Uterus (tissue), 4 donors: Measurements from ENCODE around the gene NTRK3. TPM values are rescaled to one million over a fixed set of nuclear protein-coding genes. Genes with fewer than 3 reads are reported as not detected.

Experiments
- DNase-seq, 2 donors: peaks; one replicate each; pipeline ENCODE4 v3.0.0-alpha.2; 2019 to 2020
- H3K27ac ChIP-seq, 2 donors: fragments of 200-600 bp; sonication (generic); 1 replicate in 1 of 2; 2 replicates in 1 of 2; pipeline ENCODE4 v1.5.1; 2016 to 2018
- H3K27me3 ChIP-seq, 2 donors: fragments of 200-600 bp; sonication (generic); one replicate each; pipeline ENCODE4 v1.5.1; 2018 to 2019; ENCODE audit warnings: control low read depth in 1 of 2
- H3K36me3 ChIP-seq, 2 donors: fragments of 200-600 bp; sonication (generic); one replicate each; pipeline ENCODE4 v1.5.1; 2019; ENCODE audit warnings: control low read depth in 1 of 2
- H3K4me1 ChIP-seq, 2 donors: fragments of 200-600 bp; sonication (generic); one replicate each; pipeline ENCODE4 v1.5.1; 2018 to 2019; ENCODE audit warnings: control low read depth in 1 of 2
- H3K4me3 ChIP-seq, 2 donors: fragments of 200-600 bp; sonication (generic); 1 replicate in 1 of 2; 2 replicates in 1 of 2; pipeline ENCODE4 v1.5.1; 2018 to 2019; ENCODE audit warnings: mild to moderate bottlenecking in 1 of 2
- H3K9me3 ChIP-seq, 2 donors: fragments of 200-600 bp; sonication (generic); one replicate each; pipeline ENCODE4 v1.5.1; 2019; ENCODE audit warnings: control low read depth in 1 of 2
- CTCF ChIP-seq, 4 experiments: fragments of 200-600 bp in 2 of 4; fragments of 450-650 bp in 2 of 4; sonication (generic) in 2 of 4; IDR thresholded peaks; one replicate each; pipeline ENCODE4 v1.5.1; 2016 to 2019; ENCODE audit warnings: antibody characterized with exemption in 4 of 4, mild to moderate bottlenecking in 2 of 4, moderate library complexity in 1 of 4
- POLR2A ChIP-seq, 2 donors: fragments of 450-650 bp; IDR thresholded peaks; one replicate each; pipeline ENCODE4 v1.6.1; 2016; ENCODE audit warnings: antibody characterized with exemption in 2 of 2, mild to moderate bottlenecking in 1 of 2, moderate library complexity in 1 of 2
- intact Hi-C: fragments of 100-400 bp; cut with DNase I; formaldehyde crosslinking; loops from one replicate; pipeline ENCODE4 v1.15.1; 2023; ENCODE audit warnings: low total_unique reads
- total RNA-seq, 4 donors: library from RNA; depleted of rRNA in 3 of 4; stranded (reverse); fragments of >200 nt in 3 of 4; gene quantifications; one replicate each; pipeline versions ENCODE4 v1.1.0 to v1.2.4, GENCODE V29; 2014 to 2023
- donor health status: DM: yes; HTN: yes; CAD: no.

NTRK3 gene
- total RNA-seq, 4 donors from 2014 or later, result 6.9 to 47.0 (median 32.5) TPM

GRCh38 chr15:88011533-88011932, 245.0 kb downstream of the NTRK3 start:
- no peaks in the 10 kb centered on the region for H3K9me3 ChIP-seq
- TF ChIP-seq POLR2A (IDR thresholded peaks at IDR 0.05) (no peak), CTCF (IDR thresholded peaks at IDR 0.05) (no peak)
- no peaks in the 10 kb centered on the region for H3K36me3 ChIP-seq
- H3K4me3 ChIP-seq, result no peak overlapping the region
- no peak for DNase-seq
- H3K4me1 ChIP-seq, result peaks cover 0 to 3% of the 10 kb centered on the region in 2 donors
- intact Hi-C loops, result no loop called here
- no peak overlapping the region for H3K27ac ChIP-seq
- no peaks in the 10 kb centered on the region for H3K27me3 ChIP-seq

DNA sequence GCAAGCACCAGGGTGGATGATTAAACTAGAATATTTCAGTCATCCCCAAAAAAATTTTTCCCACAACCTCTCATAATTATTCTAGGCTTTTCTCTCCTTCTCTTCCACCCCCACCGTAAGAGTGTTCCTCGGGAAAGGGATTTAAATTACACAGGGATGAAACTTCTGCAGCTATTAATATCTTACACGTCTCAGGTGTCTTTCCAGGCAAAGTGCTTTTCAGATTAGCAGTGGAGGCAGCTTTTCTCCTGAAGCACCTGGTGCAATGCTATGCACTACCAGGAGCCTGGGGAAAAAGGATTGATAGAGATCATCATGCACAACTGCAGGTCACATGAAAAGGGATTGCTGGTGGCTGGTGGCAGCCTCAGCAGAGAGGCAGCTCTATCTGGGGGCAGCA, 250.4 kb downstream of the NTRK3 start:
- no peak overlapping the region for H3K27ac ChIP-seq
- H3K27me3 ChIP-seq, result no peaks in the 10 kb centered on the region
- DNase-seq, result no peak
- H3K36me3 ChIP-seq, result no peaks in the 10 kb centered on the region
- TF ChIP-seq POLR2A (IDR thresholded peaks at IDR 0.05) (no peak), CTCF (IDR thresholded peaks at IDR 0.05) (no peak)
- H3K4me1 ChIP-seq, result no peaks in the 10 kb centered on the region
- H3K9me3 ChIP-seq, result no peaks in the 10 kb centered on the region
- H3K4me3 ChIP-seq, result no peak overlapping the region
- intact Hi-C loops, result no loop called here

- H3K4me1 ChIP-seq, result no peaks in the 10 kb centered on the region
- intact Hi-C loops, result no loop called here
- no peaks in the 10 kb centered on the region for H3K9me3 ChIP-seq
- H3K36me3 ChIP-seq, result no peaks in the 10 kb centered on the region
- H3K27ac ChIP-seq, result no peak overlapping the region
- no peak overlapping the region for H3K4me3 ChIP-seq
- DNase-seq, result no peak
- TF ChIP-seq CTCF (IDR thresholded peaks at IDR 0.05) (no peak), POLR2A (IDR thresholded peaks at IDR 0.05) (no peak)
- no peaks in the 10 kb centered on the region for H3K27me3 ChIP-seq
These were observed 252.1 kb downstream of the NTRK3 start for GRCh38 chr15:88004399-88004798.

DNA sequence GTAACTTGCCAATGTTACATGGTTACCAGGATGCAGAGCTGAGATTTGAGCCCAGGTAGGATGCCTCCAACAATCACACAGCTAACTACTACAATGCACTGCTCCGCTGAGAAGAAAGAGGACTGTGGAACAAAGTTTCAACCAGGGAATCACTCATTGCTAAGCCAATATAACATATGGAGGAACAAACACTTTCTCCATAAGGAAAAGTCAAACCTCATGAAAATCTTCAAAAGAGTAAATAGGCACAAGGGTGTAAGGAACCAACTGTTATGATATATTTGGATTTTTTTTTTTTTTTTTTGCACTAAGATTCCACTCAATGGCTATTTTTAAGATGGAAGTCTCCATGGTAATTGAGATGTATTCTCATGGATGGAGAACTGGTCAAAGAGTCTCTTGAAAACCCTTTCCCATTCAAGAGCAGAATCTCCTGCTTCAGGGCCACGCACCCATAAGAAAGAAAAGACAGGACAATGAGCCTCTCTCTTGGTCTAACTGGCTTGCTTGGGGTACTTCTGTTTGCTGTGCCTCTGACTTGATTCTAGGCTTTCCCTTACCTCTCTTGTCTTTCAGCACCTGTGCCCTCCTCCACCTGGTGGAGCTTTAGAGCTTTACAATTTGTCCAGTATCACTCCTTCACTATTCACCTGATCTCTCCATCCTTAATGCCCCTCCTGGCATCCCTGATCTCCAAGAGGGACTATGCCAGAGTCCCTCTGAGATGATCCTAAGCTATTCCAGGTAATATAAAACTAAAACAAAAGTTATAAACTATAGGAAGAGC, 252.8 kb downstream of the NTRK3 start:
- no peaks in the 10 kb centered on the region for H3K27me3 ChIP-seq
- no peak overlapping the region for H3K27ac ChIP-seq
- no peak overlapping the region for H3K4me3 ChIP-seq
- TF ChIP-seq CTCF (IDR thresholded peaks at IDR 0.05) (no peak), POLR2A (IDR thresholded peaks at IDR 0.05) (no peak)
- no peaks in the 10 kb centered on the region for H3K9me3 ChIP-seq
- DNase-seq, result no peak
- H3K36me3 ChIP-seq, result no peaks in the 10 kb centered on the region
- intact Hi-C loops, result no loop called here
- no peaks in the 10 kb centered on the region for H3K4me1 ChIP-seq

GRCh38 chr15:88002706-88003105, 253.8 kb downstream of the NTRK3 start:
- H3K27me3 ChIP-seq, result no peaks in the 10 kb centered on the region
- no peaks in the 10 kb centered on the region for H3K4me1 ChIP-seq
- DNase-seq, result no peak
- no peak overlapping the region for H3K4me3 ChIP-seq
- no peak overlapping the region for H3K27ac ChIP-seq
- H3K36me3 ChIP-seq, result no peaks in the 10 kb centered on the region
- intact Hi-C loops, result no loop called here
- TF ChIP-seq POLR2A (IDR thresholded peaks at IDR 0.05) (no peak), CTCF (IDR thresholded peaks at IDR 0.05) (no peak)
- no peaks in the 10 kb centered on the region for H3K9me3 ChIP-seq
